Lower lobe of right lung (tissue), 2 donors: ENCODE results near the gene HS1BP3. TPM values are rescaled to one million over a fixed set of nuclear protein-coding genes. Genes with fewer than 3 reads are reported as not detected.

Experiments used
- ATAC-seq, 2 donors: fragments of 200-7000 bp; cut with Tn5 transposase; one replicate each; pipeline ENCODE4 v1.9.1; 2020 to 2022; ENCODE audit warnings: mild to moderate bottlenecking in 2 of 2, moderate library complexity in 2 of 2
- DNase-seq: peaks from one replicate; pipeline ENCODE4 v3.0.0-alpha.2; 2020
- H3K27ac ChIP-seq: fragments of 200-600 bp; one replicate; pipeline ENCODE4 v1.8.0; 2022
- H3K27me3 ChIP-seq: fragments of 200-600 bp; one replicate; pipeline ENCODE4 v1.8.0; 2022; ENCODE audit warnings: low read depth
- H3K36me3 ChIP-seq: fragments of 200-600 bp; one replicate; pipeline ENCODE4 v1.8.0; 2022; ENCODE audit warnings: mild to moderate bottlenecking
- H3K4me1 ChIP-seq: fragments of 200-600 bp; one replicate; pipeline ENCODE4 v1.8.0; 2022
- H3K4me3 ChIP-seq: fragments of 200-600 bp; one replicate; pipeline ENCODE4 v1.8.0; 2022; ENCODE audit warnings: mild to moderate bottlenecking
- H3K9me3 ChIP-seq: fragments of 200-600 bp; one replicate; pipeline ENCODE4 v1.8.0; 2022
- CTCF ChIP-seq: fragments of 200-600 bp; IDR thresholded peaks from one replicate; pipeline ENCODE4 v1.8.0; 2022; ENCODE audit warnings: antibody characterized with exemption, mild to moderate bottlenecking
- intact Hi-C: fragments of 100-400 bp; cut with DNase I; formaldehyde crosslinking; loops from one replicate; pipeline ENCODE4 v1.11.0; 2022
- total RNA-seq: library from RNA; stranded (reverse); fragmentation: NEBNext Ultra II Directional; extraction: Animal tissue kit (Norgen Biotek cat#: 25700); gene quantifications from one replicate; pipeline ENCODE4 v1.2.1, GENCODE V29; 2021
- donor health status: DM: no; HTN: yes; CAD: no; lungs with severe emphysema.

HS1BP3 gene
- total RNA-seq, 1 donor from 2014 or later, result 39.9 TPM

GRCh38 chr2:20604951-20605381 lies 45.9 kb downstream of the HS1BP3 start:
- Histone ChIP-seq H3K9me3 (no peaks in the 10 kb centered on the region), H3K27me3 (no peaks in the 10 kb centered on the region), H3K4me3 (no peak overlapping the region), H3K4me1 (peaks cover 37% of the 10 kb centered on the region), H3K27ac (peak overlapping the region; percentile 61), H3K36me3 (no peaks in the 10 kb centered on the region)
- no peak for TF ChIP-seq CTCF
- intact Hi-C loops, result no loop called here
- no peak for DNase-seq
- peak in 1 of 2 donors; percentile 31 for ATAC-seq

DNA sequence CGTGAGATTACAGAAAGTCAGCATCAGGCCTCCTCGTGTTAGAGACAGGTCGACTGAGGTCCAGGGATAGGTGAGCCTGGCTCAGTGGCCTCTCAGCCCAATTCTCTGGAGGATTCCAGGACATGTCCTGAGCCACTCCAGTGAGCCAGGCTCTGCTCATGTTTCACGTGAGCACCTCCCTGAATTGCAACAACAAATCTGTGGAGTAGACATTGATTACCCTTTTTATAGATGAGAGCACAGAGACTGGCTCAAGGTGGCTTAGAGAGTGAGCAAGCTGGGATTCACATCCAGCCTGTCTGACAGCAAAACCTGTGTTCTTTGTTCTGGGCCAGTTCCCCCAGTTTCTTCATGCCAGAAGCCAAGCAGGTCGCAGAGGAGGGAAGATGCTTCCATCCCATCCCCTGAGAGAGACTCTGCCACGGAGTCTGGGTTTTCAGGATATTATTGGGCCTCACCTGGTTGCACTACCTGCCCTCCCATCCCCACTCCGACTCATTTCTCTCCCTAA lies 46.4 kb downstream of the HS1BP3 start:
- H3K4me1 ChIP-seq, result peaks cover 42% of the 10 kb centered on the region
- intact Hi-C loops, result no loop called here
- H3K9me3 ChIP-seq, result no peaks in the 10 kb centered on the region
- no peaks in the 10 kb centered on the region for H3K27me3 ChIP-seq
- no peaks in the 10 kb centered on the region for H3K36me3 ChIP-seq
- H3K4me3 ChIP-seq, result no peak overlapping the region
- TF ChIP-seq CTCF, result no peak
- ATAC-seq (peak in 1 of 2 donors; percentile 12), DNase-seq (no peak)
- H3K27ac ChIP-seq, result peak overlapping the region; percentile 61

DNA sequence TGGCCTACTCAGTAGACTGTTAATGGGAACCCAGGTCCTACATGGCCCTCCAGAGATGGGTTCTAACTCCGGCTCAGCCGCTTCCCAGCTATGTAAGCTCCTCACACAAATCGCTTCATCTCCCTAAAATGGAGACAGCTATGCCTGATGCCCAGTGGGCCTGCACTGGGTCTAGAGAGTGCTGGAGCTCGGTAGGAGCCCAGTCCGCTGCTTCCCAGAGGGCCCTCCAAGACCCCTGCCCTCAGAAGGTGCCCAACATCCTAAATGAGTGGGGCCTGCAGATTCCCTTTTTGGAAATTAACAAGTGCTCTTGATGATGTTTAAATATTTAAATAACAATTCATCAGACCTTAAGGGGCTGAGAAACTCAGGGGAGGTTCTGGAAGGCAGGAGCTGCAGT lies 47.1 kb downstream of the HS1BP3 start:
- no peak for TF ChIP-seq CTCF
- Histone ChIP-seq H3K27ac (no peak overlapping the region), H3K4me3 (no peak overlapping the region), H3K36me3 (no peaks in the 10 kb centered on the region), H3K9me3 (no peaks in the 10 kb centered on the region), H3K27me3 (no peaks in the 10 kb centered on the region), H3K4me1 (peaks cover 43% of the 10 kb centered on the region)
- no peak for DNase-seq
- ATAC-seq, result no peak
- intact Hi-C loops, result no loop called here

GRCh38 chr2:20602803-20603202 lies 48.1 kb downstream of the HS1BP3 start:
- ATAC-seq (no peak), DNase-seq (no peak)
- Histone ChIP-seq H3K27me3 (no peaks in the 10 kb centered on the region), H3K4me1 (peaks cover 48% of the 10 kb centered on the region), H3K4me3 (no peak overlapping the region), H3K9me3 (no peaks in the 10 kb centered on the region), H3K27ac (no peak overlapping the region), H3K36me3 (no peaks in the 10 kb centered on the region)
- intact Hi-C loops, result no loop called here
- no peak for TF ChIP-seq CTCF

- H3K27ac ChIP-seq, result peak overlapping the region; percentile 51
- H3K36me3 ChIP-seq, result no peaks in the 10 kb centered on the region
- TF ChIP-seq CTCF, result peak; percentile 37
- ATAC-seq (no peak), DNase-seq (no peak)
- no peak overlapping the region for H3K4me3 ChIP-seq
- H3K4me1 ChIP-seq, result peaks cover 67% of the 10 kb centered on the region
- no peaks in the 10 kb centered on the region for H3K27me3 ChIP-seq
- H3K9me3 ChIP-seq, result no peaks in the 10 kb centered on the region
- intact Hi-C loops, result no loop called here
Measured at GRCh38 chr2:20600756-20601325, 50.1 kb downstream of the HS1BP3 start.
